ENCODE data around the gene SYT1.

GRCh38 chr12:78866518-78866917 is 1.9 kb downstream of the SYT1 start:
- TF ChIP-seq CTCF (IDR thresholded peaks at IDR 0.05), result no peak
- no peak for TF ChIP-seq POLR2A (IDR thresholded peaks at IDR 0.05)
- no peak for TF ChIP-seq POLR2AphosphoS5 (IDR thresholded peaks at IDR 0.05)

All from sigmoid colon (tissue), 4 donors.